Lower leg skin (tissue), 3 donors: ENCODE results near the gene INS.

ENCODE experiments used
- POLR2A ChIP-seq, 2 donors: fragments of 450-650 bp; IDR thresholded peaks; one replicate each; pipeline ENCODE4 v1.6.1; 2016 to 2017; ENCODE audit warnings: antibody characterized with exemption in 2 of 2, mild to moderate bottlenecking in 1 of 2, moderate library complexity in 1 of 2
- TF ChIP-seq, protein P1 (sequence below), 3 donors: fragments of 450-650 bp; IDR thresholded peaks; one replicate each; pipeline ENCODE4 v1.5.1; 2016; ENCODE audit warnings: antibody characterized with exemption in 3 of 3, mild to moderate bottlenecking in 3 of 3, moderate library complexity in 2 of 3

DNA sequence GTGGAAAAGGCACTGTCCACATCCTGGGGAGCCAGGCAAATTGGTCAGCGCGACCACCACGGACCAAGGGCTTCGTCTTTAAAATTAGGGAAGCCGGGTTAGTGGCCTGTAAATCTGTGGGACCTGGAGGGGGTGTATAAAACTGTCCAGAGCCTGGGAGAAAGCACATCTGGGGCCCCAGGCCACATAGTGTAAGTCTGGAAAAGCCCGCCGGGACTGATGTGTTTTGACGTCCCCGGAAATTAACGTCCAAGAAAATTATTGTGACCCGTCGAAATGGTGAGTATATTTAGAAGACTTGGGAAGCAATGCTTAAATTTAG, 17.6 kb downstream of the INS start:
- TF ChIP-seq POLR2A (IDR thresholded peaks at IDR 0.05), result no peak
- TF ChIP-seq, protein P1, sequence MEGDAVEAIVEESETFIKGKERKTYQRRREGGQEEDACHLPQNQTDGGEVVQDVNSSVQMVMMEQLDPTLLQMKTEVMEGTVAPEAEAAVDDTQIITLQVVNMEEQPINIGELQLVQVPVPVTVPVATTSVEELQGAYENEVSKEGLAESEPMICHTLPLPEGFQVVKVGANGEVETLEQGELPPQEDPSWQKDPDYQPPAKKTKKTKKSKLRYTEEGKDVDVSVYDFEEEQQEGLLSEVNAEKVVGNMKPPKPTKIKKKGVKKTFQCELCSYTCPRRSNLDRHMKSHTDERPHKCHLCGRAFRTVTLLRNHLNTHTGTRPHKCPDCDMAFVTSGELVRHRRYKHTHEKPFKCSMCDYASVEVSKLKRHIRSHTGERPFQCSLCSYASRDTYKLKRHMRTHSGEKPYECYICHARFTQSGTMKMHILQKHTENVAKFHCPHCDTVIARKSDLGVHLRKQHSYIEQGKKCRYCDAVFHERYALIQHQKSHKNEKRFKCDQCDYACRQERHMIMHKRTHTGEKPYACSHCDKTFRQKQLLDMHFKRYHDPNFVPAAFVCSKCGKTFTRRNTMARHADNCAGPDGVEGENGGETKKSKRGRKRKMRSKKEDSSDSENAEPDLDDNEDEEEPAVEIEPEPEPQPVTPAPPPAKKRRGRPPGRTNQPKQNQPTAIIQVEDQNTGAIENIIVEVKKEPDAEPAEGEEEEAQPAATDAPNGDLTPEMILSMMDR (IDR thresholded peaks at IDR 0.05), result no peak
